Sigmoid colon (tissue), 7 donors: ENCODE results near the gene TTN. TPM values are rescaled to one million over a fixed set of nuclear protein-coding genes. Genes with fewer than 3 reads are reported as not detected.

Source experiments
- DNase-seq: peaks from one replicate; pipeline ENCODE4 v3.0.0-alpha.2; 2019
- H3K27ac ChIP-seq, 4 donors: fragments of 200-600 bp; sonication (generic); one replicate each; pipeline ENCODE4 v1.5.1; 2016 to 2019; ENCODE audit warnings: mild to moderate bottlenecking in 1 of 4
- H3K27me3 ChIP-seq, 3 donors: fragments of 200-600 bp; sonication (generic); one replicate each; pipeline ENCODE4 v1.5.1; 2019; ENCODE audit warnings: mild to moderate bottlenecking in 1 of 3
- H3K36me3 ChIP-seq, 4 donors: fragments of 200-600 bp; sonication (generic); one replicate each; pipeline ENCODE4 v1.5.1; 2016 to 2019
- H3K4me1 ChIP-seq, 4 donors: fragments of 200-600 bp; sonication (generic); one replicate each; pipeline ENCODE4 v1.5.1; 2017 to 2019
- H3K4me3 ChIP-seq, 4 donors: fragments of 200-600 bp; sonication (generic); one replicate each; pipeline ENCODE4 v1.5.1; 2017 to 2019; ENCODE audit warnings: mild to moderate bottlenecking in 2 of 4, moderate library complexity in 1 of 4
- H3K9me3 ChIP-seq, 4 donors: fragments of 200-600 bp in 3 of 4; sonication (generic) in 3 of 4; one replicate each; pipeline versions ENCODE4 v1.5.1 to v1.6.1; 2013 to 2019
- CTCF ChIP-seq, 4 experiments: fragments of 450-650 bp in 3 of 4; fragments of 200-600 bp in 1 of 4; IDR thresholded peaks; one replicate each; pipeline ENCODE4 v1.5.1; 2016 to 2019; ENCODE audit warnings: antibody characterized with exemption in 4 of 4, mild to moderate bottlenecking in 3 of 4, moderate library complexity in 2 of 4
- EP300 ChIP-seq, 4 donors: sonication (generic); formaldehyde crosslinking; IDR thresholded peaks; one replicate each; pipeline ENCODE4 v1.6.1; 2017; ENCODE audit warnings: antibody characterized with exemption in 4 of 4
- POLR2A ChIP-seq, 2 donors: fragments of 450-650 bp; IDR thresholded peaks; one replicate each; pipeline ENCODE4 v1.6.1; 2016; ENCODE audit warnings: antibody characterized with exemption in 2 of 2, mild to moderate bottlenecking in 2 of 2, moderate library complexity in 2 of 2
- POLR2AphosphoS5 ChIP-seq, 4 donors: sonication (generic); formaldehyde crosslinking; IDR thresholded peaks; one replicate each; pipeline ENCODE4 v1.6.1; 2017; ENCODE audit warnings: antibody characterized with exemption in 4 of 4
- WGBS, 2 donors: extraction: QIAGEN DNeasy Blood & Tissue Kit; methylation state at CpG; one replicate each; pipeline ENCODE4 v1.1.7; 2013; 5-methylcytosine and 5-hydroxymethylcytosine counted together
- intact Hi-C: fragments of 100-400 bp; cut with DNase I; formaldehyde crosslinking; loops from one replicate; pipeline ENCODE4 v1.15.1; 2023
- polyA plus RNA-seq, 3 donors: library from polyadenylated mRNA; stranded (reverse); fragments of 200-250 nt; gene quantifications; one replicate each; pipeline ENCODE4 v1.2.3, GENCODE V29; 2013
- total RNA-seq, 4 donors: library from RNA; depleted of rRNA; stranded (reverse); fragments of >200 nt; gene quantifications; one replicate each; pipeline ENCODE4 v1.1.0, GENCODE V29; 2016
- donor health status: healthy with polysubstance abuse.
- donor health status: Bipolar disorder and iron deficiency.
- donor health status: healthy.

Gene TTN
- total and polyA plus RNA-seq, 7 donors: under 0.01 to 20.2 (median 6.7) TPM

DNA sequence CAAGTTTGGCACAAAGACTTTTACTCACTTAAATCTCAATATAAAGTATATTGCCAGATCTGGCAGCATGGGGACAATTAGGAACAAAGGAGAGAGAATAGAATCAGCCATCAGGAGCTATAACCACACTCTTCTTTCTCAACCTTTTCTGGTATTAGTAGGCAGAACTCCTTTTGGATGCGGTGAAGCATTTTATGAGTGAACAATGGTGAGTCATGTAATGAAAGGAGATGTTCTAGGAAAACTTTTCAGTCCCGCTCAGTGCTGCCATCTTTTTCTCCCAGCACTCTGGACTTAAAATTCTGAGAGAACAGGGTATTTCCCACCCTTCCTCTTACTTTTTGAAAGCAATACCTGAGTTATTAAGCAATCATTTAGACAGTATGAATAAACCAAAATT is 294.7 kb downstream of the TTN start:
- 91 to 93% methylated on average over 2 of the region's 2 CpGs for WGBS, 2 donors
- intact Hi-C loops: no loop called here
- H3K36me3 ChIP-seq: peaks cover 0 to 46% (median 2%) of the 10 kb centered on the region in 4 donors
- H3K9me3 ChIP-seq: no peaks in the 10 kb centered on the region
- H3K4me1 ChIP-seq: no peaks in the 10 kb centered on the region
- no peak for DNase-seq
- H3K4me3 ChIP-seq: no peak overlapping the region
- no peak overlapping the region for H3K27ac ChIP-seq
- H3K27me3 ChIP-seq: no peaks in the 10 kb centered on the region
- TF ChIP-seq EP300 (IDR thresholded peaks at IDR 0.05) (no peak), CTCF (IDR thresholded peaks at IDR 0.05) (no peak), POLR2A (IDR thresholded peaks at IDR 0.05) (no peak), POLR2AphosphoS5 (IDR thresholded peaks at IDR 0.05) (no peak)

GRCh38 chr2:178510384-178510783 is 296.8 kb downstream of the TTN start:
- peaks cover 0 to 60% (median 4%) of the 10 kb centered on the region in 4 donors for H3K36me3 ChIP-seq
- no peaks in the 10 kb centered on the region for H3K27me3 ChIP-seq
- no peak overlapping the region for H3K27ac ChIP-seq
- no peaks in the 10 kb centered on the region for H3K4me1 ChIP-seq
- no peak for DNase-seq
- no peak overlapping the region for H3K4me3 ChIP-seq
- 87 to 94% methylated on average over 6 of the region's 6 CpGs for WGBS, 2 donors
- intact Hi-C loops: no loop called here
- TF ChIP-seq EP300 (IDR thresholded peaks at IDR 0.05) (no peak), POLR2AphosphoS5 (IDR thresholded peaks at IDR 0.05) (no peak), POLR2A (IDR thresholded peaks at IDR 0.05) (no peak), CTCF (IDR thresholded peaks at IDR 0.05) (no peak)
- no peaks in the 10 kb centered on the region for H3K9me3 ChIP-seq

DNA sequence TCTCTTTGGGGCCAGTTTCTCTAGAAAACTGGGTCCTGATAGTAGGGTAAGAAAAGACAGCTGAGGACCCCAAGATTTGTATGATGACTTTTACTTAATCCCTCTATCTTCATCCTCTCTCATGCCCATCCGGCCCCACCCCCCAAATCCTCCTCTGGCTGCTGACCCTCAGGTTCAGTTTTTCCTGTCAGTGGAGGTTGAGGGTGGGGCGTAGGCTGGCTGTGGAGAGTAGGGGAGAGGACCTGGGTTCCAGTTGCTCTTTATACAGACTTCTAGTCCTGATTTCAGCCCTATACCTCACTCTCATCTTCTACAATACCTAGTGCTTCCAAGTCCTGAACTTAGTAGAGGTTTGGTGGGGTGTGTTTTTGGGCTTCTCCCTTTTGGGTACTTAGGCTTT is 298.6 kb downstream of the TTN start:
- no peaks in the 10 kb centered on the region for H3K4me1 ChIP-seq
- H3K9me3 ChIP-seq: no peaks in the 10 kb centered on the region
- H3K4me3 ChIP-seq: no peak overlapping the region
- H3K27me3 ChIP-seq: no peaks in the 10 kb centered on the region
- peaks cover 0 to 77% (median 5%) of the 10 kb centered on the region in 4 donors for H3K36me3 ChIP-seq
- 95 to 98% methylated on average over 2 of the region's 2 CpGs for WGBS, 2 donors
- H3K27ac ChIP-seq: no peak overlapping the region
- no peak for DNase-seq
- intact Hi-C loops: no loop called here
- TF ChIP-seq POLR2A (IDR thresholded peaks at IDR 0.05): no peak
- TF ChIP-seq POLR2AphosphoS5 (IDR thresholded peaks at IDR 0.05): no peak
- TF ChIP-seq EP300 (IDR thresholded peaks at IDR 0.05): no peak
- TF ChIP-seq CTCF (IDR thresholded peaks at IDR 0.05): no peak

DNA sequence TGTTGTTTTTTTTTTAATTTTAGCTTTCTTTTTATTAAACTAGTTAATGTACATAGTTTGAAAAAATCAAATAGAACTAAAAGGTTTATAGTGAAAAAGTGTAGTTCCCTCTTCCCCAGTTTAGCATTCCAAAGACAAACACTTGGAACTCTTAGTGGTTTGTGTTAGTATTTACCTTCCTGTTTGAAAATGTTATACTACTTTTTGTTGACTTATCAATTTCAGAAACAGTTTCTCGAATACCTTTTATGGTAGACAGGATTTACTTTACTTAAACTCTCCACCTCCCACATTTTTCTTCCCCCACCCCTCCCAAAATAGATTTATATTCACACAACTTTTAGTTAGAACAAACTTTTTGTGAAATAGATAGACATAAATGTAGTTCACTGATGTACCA is 300.3 kb downstream of the TTN start:
- H3K27ac ChIP-seq: no peak overlapping the region
- TF ChIP-seq POLR2A (IDR thresholded peaks at IDR 0.05): no peak
- no peak for TF ChIP-seq POLR2AphosphoS5 (IDR thresholded peaks at IDR 0.05)
- TF ChIP-seq EP300 (IDR thresholded peaks at IDR 0.05): no peak
- TF ChIP-seq CTCF (IDR thresholded peaks at IDR 0.05): no peak
- no peaks in the 10 kb centered on the region for H3K9me3 ChIP-seq
- no peak overlapping the region for H3K4me3 ChIP-seq
- DNase-seq: no peak
- intact Hi-C loops: no loop called here
- no peaks in the 10 kb centered on the region for H3K27me3 ChIP-seq
- WGBS, 2 donors: 20 to 71% methylated on average over 1 of the region's 1 CpG
- no peaks in the 10 kb centered on the region for H3K4me1 ChIP-seq
- peaks cover 11 to 78% (median 13%) of the 10 kb centered on the region in 4 donors for H3K36me3 ChIP-seq

GRCh38 chr2:178506524-178506923 is 300.7 kb downstream of the TTN start:
- intact Hi-C loops: no loop called here
- H3K4me1 ChIP-seq: no peaks in the 10 kb centered on the region
- H3K4me3 ChIP-seq: no peak overlapping the region
- H3K27me3 ChIP-seq: no peaks in the 10 kb centered on the region
- H3K9me3 ChIP-seq: no peaks in the 10 kb centered on the region
- H3K27ac ChIP-seq: no peak overlapping the region
- no peak for DNase-seq
- peaks cover 12 to 78% (median 18%) of the 10 kb centered on the region in 4 donors for H3K36me3 ChIP-seq
- 33 to 83% methylated on average over 2 of the region's 2 CpGs for WGBS, 2 donors
- TF ChIP-seq EP300 (IDR thresholded peaks at IDR 0.05) (no peak), CTCF (IDR thresholded peaks at IDR 0.05) (no peak), POLR2A (IDR thresholded peaks at IDR 0.05) (no peak), POLR2AphosphoS5 (IDR thresholded peaks at IDR 0.05) (no peak)
